Neuronal stem cell (in vitro differentiated cells): ENCODE data around the gene ENPP4.
"Not testable (repeated sequence)": the region's sequence is repeated elsewhere in the genome, so short reads cannot be mapped to it uniquely, and the experiment has no call there.

ENCODE experiments used
- DNase-seq: peaks from one replicate; pipeline ENCODE4 v3.0.0-alpha.2; 2013; ENCODE audit warnings: low spot score
- H2AFZ ChIP-seq: one replicate; pipeline ENCODE4 v1.6.1; 2013; ENCODE audit warnings: mild to moderate bottlenecking, low read length, inconsistent platforms
- H2AK5ac ChIP-seq: 2 replicates; pipeline ENCODE4 v1.6.1; 2013; ENCODE audit warnings: low read depth, mild to moderate bottlenecking, inconsistent platforms, low read length, moderate library complexity, mixed read lengths
- H2BK120ac ChIP-seq: 2 replicates; pipeline ENCODE4 v1.6.1; 2013; ENCODE audit warnings: low read depth, mild to moderate bottlenecking, inconsistent platforms, low read length, moderate library complexity, mixed read lengths
- H2BK12ac ChIP-seq: one replicate; pipeline ENCODE4 v1.6.1; 2013; ENCODE audit warnings: low read length, inconsistent platforms
- H2BK15ac ChIP-seq: 2 replicates; pipeline ENCODE4 v1.6.1; 2013; ENCODE audit warnings: mild to moderate bottlenecking, low read length, inconsistent platforms, mixed read lengths
- H2BK5ac ChIP-seq: one replicate; pipeline ENCODE4 v1.6.1; 2013; ENCODE audit warnings: inconsistent platforms, mild to moderate bottlenecking, low read length, moderate library complexity
- H3K14ac ChIP-seq: one replicate; pipeline ENCODE4 v1.6.1; 2013; ENCODE audit warnings: low read length, inconsistent platforms
- H3K18ac ChIP-seq: 2 replicates; pipeline ENCODE4 v1.6.1; 2013; ENCODE audit warnings: low read length, inconsistent platforms
- H3K23ac ChIP-seq: 2 replicates; pipeline ENCODE4 v1.6.1; 2013; ENCODE audit warnings: low read depth, mild to moderate bottlenecking, mixed read lengths, low read length, inconsistent platforms; ENCODE audit not compliant: poor library complexity
- H3K27ac ChIP-seq: replicated peaks from 3 replicates; pipeline ENCODE4 v1.5.1; 2013; ENCODE audit warnings: low read length, inconsistent platforms
- H3K27me3 ChIP-seq, 3 experiments: 2 replicates each; pipeline ENCODE4 v1.6.1; 2013; ENCODE audit warnings: low read length in 3 of 3, mild to moderate bottlenecking in 2 of 3, inconsistent platforms in 1 of 3, low read depth in 1 of 3, mixed read lengths in 1 of 3, moderate library complexity in 1 of 3; ENCODE audit not compliant: control insufficient read depth in 3 of 3, insufficient read depth in 3 of 3
- H3K36me3 ChIP-seq, 2 donors: replicated peaks in 1 of 2; 2 replicates each; pipeline ENCODE4 v1.6.1; 2013; ENCODE audit warnings: low read length in 2 of 2; ENCODE audit not compliant: control insufficient read depth in 2 of 2, insufficient read depth in 2 of 2
- H3K4ac ChIP-seq: 2 replicates; pipeline ENCODE4 v1.6.1; 2013; ENCODE audit warnings: inconsistent platforms, mild to moderate bottlenecking, low read length, moderate library complexity
- H3K4me1 ChIP-seq, 2 donors: 1 replicate in 1 of 2; 2 replicates in 1 of 2; pipeline ENCODE4 v1.6.1; 2013; ENCODE audit warnings: low read length in 2 of 2, low read depth in 1 of 2; ENCODE audit not compliant: control insufficient read depth in 2 of 2, insufficient read depth in 1 of 2
- H3K4me2 ChIP-seq: one replicate; pipeline ENCODE4 v1.6.1; 2013; ENCODE audit warnings: mild to moderate bottlenecking, low read length, inconsistent platforms; ENCODE audit not compliant: insufficient read depth, poor library complexity, severe bottlenecking
- H3K4me3 ChIP-seq, 2 donors: 2 replicates each; pipeline ENCODE4 v1.5.1; 2013; ENCODE audit warnings: low read length in 2 of 2, mild to moderate bottlenecking in 2 of 2, inconsistent platforms in 1 of 2, moderate library complexity in 1 of 2
- H3K79me1 ChIP-seq: one replicate; pipeline ENCODE4 v1.6.1; 2013; ENCODE audit warnings: low read depth, mild to moderate bottlenecking, inconsistent platforms, low read length, moderate library complexity
- H3K9ac ChIP-seq: one replicate; pipeline ENCODE4 v1.6.1; 2013; ENCODE audit warnings: mild to moderate bottlenecking, low read depth, low read length, inconsistent platforms; ENCODE audit not compliant: poor library complexity
- H3K9me3 ChIP-seq, 2 donors: replicated peaks in 1 of 2; 2 replicates each; pipeline versions ENCODE3 to v1.6.1; 2013; ENCODE audit warnings: low read length in 2 of 2, mild to moderate bottlenecking in 2 of 2, inconsistent platforms in 1 of 2, low read depth in 1 of 2, mixed read lengths in 1 of 2, moderate library complexity in 1 of 2; ENCODE audit not compliant: control insufficient read depth in 2 of 2, insufficient read depth in 1 of 2
- H4K8ac ChIP-seq: one replicate; pipeline ENCODE4 v1.6.1; 2013; ENCODE audit warnings: low read depth, mild to moderate bottlenecking, inconsistent platforms, low read length, moderate library complexity
- H4K91ac ChIP-seq: one replicate; pipeline ENCODE4 v1.6.1; 2013; ENCODE audit warnings: low read length, low read depth, mild to moderate bottlenecking, inconsistent platforms; ENCODE audit not compliant: poor library complexity
- WGBS, 2 donors: extraction: QIAGEN DNeasy Blood & Tissue Kit; methylation state at CpG; one replicate each; pipeline ENCODE4 v1.1.7; 2013; ENCODE audit warnings: missing lambda C conversion rate in 2 of 2, mixed read lengths in 1 of 2; ENCODE audit not compliant: insufficient read length in 2 of 2, insufficient replicate concordance in 1 of 2; ENCODE audit errors: extremely low coverage in 2 of 2; 5-methylcytosine and 5-hydroxymethylcytosine counted together

Gene ENPP4

DNA sequence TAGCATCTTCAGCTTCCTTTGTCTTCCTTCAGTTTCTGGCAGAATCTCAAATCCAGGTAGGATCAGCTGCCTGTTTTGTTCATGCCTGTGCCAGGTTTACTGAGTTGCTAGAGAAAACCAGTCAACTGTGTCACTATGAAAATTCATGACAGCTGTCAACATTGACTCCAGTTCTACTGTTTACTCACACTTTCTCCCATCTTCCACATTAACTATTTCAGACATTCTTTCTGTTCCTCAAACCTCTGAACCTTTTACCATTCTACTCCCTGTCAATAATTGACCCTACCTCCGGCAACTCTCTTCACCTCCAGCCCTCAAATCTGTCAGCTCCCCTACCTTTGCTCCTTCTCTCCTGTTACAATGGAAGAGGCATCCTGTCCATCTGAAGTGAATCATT, 8.5 kb downstream of the ENPP4 start:
- no peak overlapping the region for H2AK5ac ChIP-seq
- no peak overlapping the region for H4K91ac ChIP-seq
- no peak overlapping the region for H2BK5ac ChIP-seq
- no CpG with 5 or more reads among the region's 1 CpG for WGBS, 2 donors
- no peak overlapping the region for H3K14ac ChIP-seq
- no peaks in the 10 kb centered on the region for H3K9me3 ChIP-seq
- no peak overlapping the region for H3K9ac ChIP-seq
- no peak overlapping the region for H2AFZ ChIP-seq
- no peak overlapping the region for H3K18ac ChIP-seq
- no peak overlapping the region for H3K4me3 ChIP-seq
- no peaks in the 10 kb centered on the region for H3K27me3 ChIP-seq
- no peak overlapping the region for H3K23ac ChIP-seq
- no peak overlapping the region for H3K4me2 ChIP-seq
- DNase-seq, result no peak
- H3K79me1 ChIP-seq, result no peaks in the 10 kb centered on the region
- no peaks in the 10 kb centered on the region for H3K36me3 ChIP-seq
- H2BK120ac ChIP-seq, result no peak overlapping the region
- H2BK15ac ChIP-seq, result no peak overlapping the region
- H3K27ac ChIP-seq, result no peak overlapping the region
- no peak overlapping the region for H4K8ac ChIP-seq
- H3K4me1 ChIP-seq, result no peaks in the 10 kb centered on the region
- no peak overlapping the region for H2BK12ac ChIP-seq
- H3K4ac ChIP-seq, result no peak overlapping the region

DNA sequence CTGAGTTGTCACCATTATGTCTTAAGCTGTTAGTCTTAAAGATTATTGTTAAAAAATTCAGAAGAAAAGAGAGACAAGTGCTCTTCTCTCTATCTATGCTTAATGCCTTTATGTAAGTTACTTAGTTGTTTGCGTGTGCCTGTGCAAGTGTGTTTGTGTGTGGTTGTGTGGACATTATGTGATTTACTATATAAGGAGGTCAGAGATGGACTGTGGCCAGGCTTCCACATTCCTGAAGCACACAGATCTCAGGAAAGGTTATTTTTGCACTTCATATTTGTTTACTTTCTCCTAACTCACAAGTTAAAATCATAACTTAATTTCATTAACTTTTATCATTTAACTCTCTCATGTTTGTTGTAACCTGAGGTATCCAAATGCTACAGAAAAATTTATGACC, 14.5 kb downstream of the ENPP4 start:
- Histone ChIP-seq H4K91ac (no peak overlapping the region), H3K4ac (no peak overlapping the region), H3K18ac (no peak overlapping the region), H3K27ac (no peak overlapping the region), H3K27me3 (no peaks in the 10 kb centered on the region), H2BK5ac (no peak overlapping the region), H3K14ac (no peak overlapping the region), H2BK15ac (no peak overlapping the region), H2BK120ac (no peak overlapping the region), H3K9ac (no peak overlapping the region), H3K23ac (no peak overlapping the region), H3K79me1 (no peaks in the 10 kb centered on the region), H2AFZ (no peak overlapping the region), H3K4me1 (no peaks in the 10 kb centered on the region), H3K4me3 (no peak overlapping the region), H4K8ac (no peak overlapping the region), H2BK12ac (no peak overlapping the region), H3K4me2 (no peak overlapping the region), H2AK5ac (no peak overlapping the region), H3K9me3 (no peaks in the 10 kb centered on the region), H3K36me3 (no peaks in the 10 kb centered on the region)
- no peak for DNase-seq
- no CpG with 5 or more reads among the region's 1 CpG for WGBS, 2 donors

- no CpG with 5 or more reads among the region's 3 CpGs for WGBS, 2 donors
These were observed 19.3 kb downstream of the ENPP4 start for GRCh38 chr6:46149066-46149465.

GRCh38 chr6:46156701-46157100, 26.9 kb downstream of the ENPP4 start:
- Histone ChIP-seq H3K9ac (no peak overlapping the region), H3K9me3 (no peaks in the 10 kb centered on the region), H4K91ac (no peak overlapping the region), H3K27me3 (no peaks in the 10 kb centered on the region), H2AFZ (no peak overlapping the region), H3K18ac (no peak overlapping the region), H3K4me2 (no peak overlapping the region), H3K23ac (no peak overlapping the region), H2BK12ac (no peak overlapping the region), H3K36me3 (no peaks in the 10 kb centered on the region), H2AK5ac (no peak overlapping the region), H2BK15ac (no peak overlapping the region), H2BK5ac (no peak overlapping the region), H2BK120ac (no peak overlapping the region), H3K4me1 (no peaks in the 10 kb centered on the region), H3K4ac (no peak overlapping the region), H3K4me3 (no peak overlapping the region), H3K27ac (no peak overlapping the region), H4K8ac (no peak overlapping the region), H3K14ac (no peak overlapping the region), H3K79me1 (no peaks in the 10 kb centered on the region)
- DNase-seq, result no peak

More at GRCh38 chr6:46149066-46149465, 19.3 kb downstream of the ENPP4 start:
- H3K36me3 ChIP-seq, H3K18ac ChIP-seq, H2BK15ac ChIP-seq, H2BK12ac ChIP-seq, H3K4me3 ChIP-seq, H3K4me2 ChIP-seq, H4K91ac ChIP-seq, H3K9me3 ChIP-seq, H3K4ac ChIP-seq, H2BK5ac ChIP-seq, H3K27me3 ChIP-seq, H2AFZ ChIP-seq, H3K9ac ChIP-seq, DNase-seq, H4K8ac ChIP-seq, H3K79me1 ChIP-seq, H2AK5ac ChIP-seq, H2BK120ac ChIP-seq, H3K27ac ChIP-seq, H3K4me1 ChIP-seq, H3K14ac ChIP-seq, H3K23ac ChIP-seq: not testable (repeated sequence)
